T-helper 1 cell treated with Interleukin-12 subunit alpha and Interleukin-12 subunit beta and Interleukin-4 antibody, amounts not matched to agents 30 μg/mL and 1 μg/mL, for 36 hours (primary cell): ENCODE data around the gene HSD11B1.

ENCODE experiments used
- H3K27ac Mint-ChIP-seq: one replicate; pipeline ENCODE4 v1.8.0; 2021; ENCODE audit warnings: mild to moderate bottlenecking, mixed read lengths
- H3K27me3 Mint-ChIP-seq: one replicate; pipeline ENCODE4 v1.8.0; 2021; ENCODE audit warnings: low read depth, mixed read lengths
- H3K36me3 Mint-ChIP-seq: one replicate; pipeline ENCODE4 v1.8.0; 2021; ENCODE audit warnings: low read depth, mixed read lengths
- H3K4me1 Mint-ChIP-seq: one replicate; pipeline ENCODE4 v1.8.0; 2021; ENCODE audit warnings: low read depth, mixed read lengths
- H3K4me3 Mint-ChIP-seq: one replicate; pipeline ENCODE4 v1.8.0; 2021; ENCODE audit warnings: mild to moderate bottlenecking, moderate library complexity, mixed read lengths
- H3K9me3 Mint-ChIP-seq: one replicate; pipeline ENCODE4 v1.8.0; 2021; ENCODE audit warnings: mixed read lengths

Gene HSD11B1

DNA sequence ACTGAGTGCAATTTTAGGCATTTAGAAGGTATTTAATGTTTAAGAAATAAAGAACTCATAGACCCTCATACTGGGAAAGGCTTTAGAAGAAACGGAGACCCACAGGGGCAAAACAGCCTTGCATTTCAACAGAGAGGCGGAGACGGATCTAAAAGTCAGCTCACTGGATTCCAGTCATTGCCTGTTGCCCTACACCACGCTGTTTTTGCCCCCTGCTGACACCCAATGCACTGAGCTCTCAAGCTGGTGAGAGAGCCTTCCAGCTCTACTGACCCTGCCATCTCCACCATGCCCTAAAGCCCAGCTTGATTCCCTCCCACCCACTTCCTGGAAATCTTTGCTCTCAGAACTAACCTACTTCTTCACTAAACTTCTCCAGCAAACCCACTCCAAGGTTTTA, 44.0 kb downstream of the HSD11B1 start:
- Mint-ChIP-seq H3K27ac (peak overlapping the region; percentile 96), H3K4me3 (peak overlapping the region; percentile 83), H3K36me3 (peaks cover 5% of the 10 kb centered on the region)

DNA sequence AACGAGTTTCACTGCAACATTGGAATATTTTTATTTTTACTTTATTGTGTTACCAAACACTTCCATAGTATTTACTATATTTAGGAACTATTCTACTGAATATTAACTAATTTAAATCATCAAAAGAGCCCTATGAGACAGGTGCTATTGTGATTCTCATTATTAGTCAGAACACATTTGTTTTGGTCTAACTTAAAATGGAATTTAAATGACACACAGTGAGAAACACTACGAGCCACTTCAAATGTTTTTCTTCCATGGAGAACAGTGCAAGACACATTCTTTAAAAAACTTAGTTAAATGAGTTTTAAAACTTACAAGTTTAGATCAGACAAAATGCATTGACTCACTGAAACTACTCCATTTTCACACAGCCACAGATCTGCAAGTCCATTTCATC, 44.6 kb downstream of the HSD11B1 start:
- Mint-ChIP-seq H3K27ac (peak overlapping the region; percentile 84), H3K4me1 (peaks cover 62% of the 10 kb centered on the region), H3K36me3 (peaks cover 5% of the 10 kb centered on the region), H3K4me3 (peak overlapping the region; percentile 46), H3K9me3 (no peaks in the 10 kb centered on the region), H3K27me3 (no peaks in the 10 kb centered on the region)

More for the DNA sequence above, 44.0 kb downstream of the HSD11B1 start:
- H3K4me1 Mint-ChIP-seq, result peaks cover 58% of the 10 kb centered on the region
- H3K27me3 Mint-ChIP-seq, result no peaks in the 10 kb centered on the region
- H3K9me3 Mint-ChIP-seq, result no peaks in the 10 kb centered on the region

DNA sequence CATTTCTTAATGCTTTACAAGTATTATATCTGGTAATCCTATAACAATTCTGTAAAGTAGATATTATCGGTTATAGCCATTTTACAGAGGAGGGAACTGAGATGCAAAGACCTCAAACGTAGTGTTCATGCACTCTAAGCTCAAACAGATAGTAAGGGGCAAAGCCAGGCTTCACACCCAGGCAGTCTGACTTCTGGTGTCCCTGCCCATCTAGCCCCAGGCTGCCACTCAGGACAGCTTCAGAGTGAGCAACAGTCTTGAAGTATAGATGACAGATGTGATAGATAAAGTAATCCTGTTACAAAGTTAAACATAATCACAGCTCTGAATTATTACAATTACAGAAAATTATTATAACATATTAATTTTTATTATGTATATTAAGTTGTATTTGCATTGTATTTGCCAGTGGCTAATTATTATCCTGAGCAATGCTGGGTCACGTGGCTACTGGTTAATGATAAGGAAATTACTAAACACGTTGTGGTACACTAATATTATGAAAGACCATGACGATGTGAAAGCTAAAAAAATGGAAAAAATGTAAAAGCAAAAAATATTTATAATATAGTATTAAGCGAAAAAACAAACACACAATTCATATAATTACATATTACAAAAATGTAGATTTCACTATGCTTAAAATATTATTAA, 45.2 kb downstream of the HSD11B1 start:
- H3K27me3 Mint-ChIP-seq, result no peaks in the 10 kb centered on the region
- H3K9me3 Mint-ChIP-seq, result no peaks in the 10 kb centered on the region
- H3K4me1 Mint-ChIP-seq, result peaks cover 63% of the 10 kb centered on the region
- peak overlapping the region; percentile 46 for H3K4me3 Mint-ChIP-seq
- H3K27ac Mint-ChIP-seq, result peak overlapping the region; percentile 84
- peaks cover 5% of the 10 kb centered on the region for H3K36me3 Mint-ChIP-seq

DNA sequence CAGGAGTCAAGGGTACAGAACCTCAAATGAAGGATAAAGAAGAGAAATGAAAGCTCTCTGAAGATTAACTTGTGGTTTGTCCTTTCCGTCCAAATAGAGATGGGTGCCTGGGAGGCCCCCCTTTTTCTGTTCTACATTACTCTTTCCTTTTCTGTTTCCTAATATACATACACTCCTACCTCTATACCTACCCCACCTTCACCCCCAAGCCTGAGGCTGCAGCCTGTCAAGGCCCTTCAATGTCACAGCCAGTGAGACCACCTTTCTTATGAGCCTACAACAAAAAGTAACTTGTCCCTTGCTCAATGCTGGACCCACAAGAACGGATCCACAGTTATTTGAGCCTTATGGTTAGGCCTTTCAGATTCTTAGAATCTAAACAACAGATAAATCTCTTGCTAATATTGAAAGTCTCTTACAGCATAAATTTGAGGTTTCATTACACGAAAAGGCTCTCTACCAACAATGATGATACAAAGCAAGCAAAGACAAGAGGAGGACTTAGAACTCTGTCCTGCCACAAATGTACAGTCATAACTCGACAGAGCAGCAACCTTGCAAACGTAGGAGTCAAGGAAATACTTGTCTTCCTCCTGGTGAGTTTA, 47.1 kb downstream of the HSD11B1 start:
- Mint-ChIP-seq H3K36me3 (peaks cover 18% of the 10 kb centered on the region), H3K4me3 (peak overlapping the region; percentile 80), H3K27ac (peak overlapping the region; percentile 100), H3K4me1 (peaks cover 74% of the 10 kb centered on the region), H3K9me3 (no peaks in the 10 kb centered on the region), H3K27me3 (no peaks in the 10 kb centered on the region)

DNA sequence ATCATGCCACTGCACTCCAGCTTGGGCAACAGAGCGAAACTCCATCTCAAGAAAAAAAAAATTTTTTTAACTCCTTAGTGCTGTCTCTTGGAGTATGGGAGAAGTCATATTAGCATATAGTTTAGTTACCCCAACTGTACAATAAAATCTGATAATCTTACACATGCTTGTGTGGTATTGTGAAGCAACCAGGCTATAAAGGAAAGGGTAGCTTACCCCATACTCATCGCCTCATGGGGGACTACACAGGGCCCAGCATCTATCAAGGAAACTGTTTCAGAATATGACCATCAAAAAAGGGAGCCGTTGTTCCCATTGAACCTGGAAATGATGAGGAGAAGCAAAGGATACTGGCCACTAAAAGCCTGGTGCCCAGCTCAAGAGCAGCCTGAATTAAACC, 48.2 kb downstream of the HSD11B1 start:
- peak overlapping the region; percentile 100 for H3K27ac Mint-ChIP-seq
- H3K9me3 Mint-ChIP-seq, result no peaks in the 10 kb centered on the region
- no peak overlapping the region for H3K4me3 Mint-ChIP-seq
- H3K4me1 Mint-ChIP-seq, result peaks cover 64% of the 10 kb centered on the region
- H3K27me3 Mint-ChIP-seq, result no peaks in the 10 kb centered on the region
- H3K36me3 Mint-ChIP-seq, result peaks cover 30% of the 10 kb centered on the region

DNA sequence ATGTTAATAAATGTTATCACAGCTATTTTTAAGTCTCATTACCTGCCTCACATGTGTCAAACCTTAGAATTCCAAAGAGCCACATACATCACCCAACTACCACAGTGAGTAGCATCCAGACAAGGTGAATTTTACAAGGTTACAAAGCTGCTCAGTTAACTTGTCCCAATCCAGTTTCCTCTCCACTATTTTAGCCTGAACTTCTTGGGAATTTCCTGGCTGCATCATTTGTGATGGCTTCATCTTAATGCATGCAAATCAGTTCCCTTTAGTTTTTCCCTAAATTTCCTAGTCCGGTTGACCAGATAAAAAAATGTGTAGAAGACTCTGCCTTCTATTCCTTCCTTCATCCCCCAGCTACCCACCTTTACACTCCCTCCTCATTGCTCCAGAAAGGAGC, 50.6 kb downstream of the HSD11B1 start:
- Mint-ChIP-seq H3K4me1 (peaks cover 68% of the 10 kb centered on the region), H3K27ac (peak overlapping the region; percentile 97), H3K4me3 (peak overlapping the region; percentile 97), H3K36me3 (peaks cover 52% of the 10 kb centered on the region), H3K9me3 (no peaks in the 10 kb centered on the region), H3K27me3 (no peaks in the 10 kb centered on the region)

DNA sequence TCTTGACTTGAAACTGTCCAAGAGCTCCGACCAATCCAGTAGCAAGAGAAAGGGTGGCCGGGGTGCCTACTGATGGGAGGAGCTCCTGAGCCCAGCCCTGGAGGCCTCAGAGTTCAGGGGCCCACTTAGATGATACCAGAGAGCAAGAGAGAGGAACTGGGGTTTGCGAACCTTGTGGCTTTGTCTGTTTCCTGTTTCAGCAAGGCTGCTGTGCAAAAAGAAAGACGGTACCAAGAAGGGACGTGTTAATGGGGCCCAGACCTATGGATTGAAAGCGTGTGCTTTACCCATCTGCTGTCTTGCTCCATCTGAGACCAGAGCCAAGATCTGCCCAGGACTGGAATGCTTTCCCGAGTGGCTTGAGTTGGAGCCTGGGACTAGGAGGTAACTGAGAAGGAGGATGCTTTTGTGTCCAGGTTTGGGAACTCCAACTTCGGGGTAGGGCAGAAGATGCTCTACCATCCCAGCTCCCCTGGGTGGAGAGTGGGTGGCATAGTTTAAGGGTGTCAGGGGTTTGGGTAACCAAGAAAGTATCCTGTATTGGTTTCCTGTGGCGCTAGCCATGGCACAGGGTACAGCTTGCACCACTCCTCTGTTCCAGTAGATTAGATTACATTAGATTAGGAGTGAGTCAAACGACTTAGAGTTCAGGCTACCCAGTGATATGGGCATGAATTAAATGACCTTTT, 51.4 kb downstream of the HSD11B1 start, which contains the start of gene TRAF3IP3:
TSS of gene TRAF3IP3 (plus strand) at position 128 of the 689 bp plus-strand sequence. CDS start 3,987 bp downstream, outside the sequence.
- Mint-ChIP-seq H3K27ac (peak within 1 kb of the TSS; percentile 97), H3K4me3 (peak within 1 kb of the TSS; percentile 97), H3K27me3 (no peaks in the 10 kb centered on the region), H3K36me3 (peaks cover 59% of the 10 kb centered on the region), H3K9me3 (no peaks in the 10 kb centered on the region), H3K4me1 (peaks cover 66% of the 10 kb centered on the region)

DNA sequence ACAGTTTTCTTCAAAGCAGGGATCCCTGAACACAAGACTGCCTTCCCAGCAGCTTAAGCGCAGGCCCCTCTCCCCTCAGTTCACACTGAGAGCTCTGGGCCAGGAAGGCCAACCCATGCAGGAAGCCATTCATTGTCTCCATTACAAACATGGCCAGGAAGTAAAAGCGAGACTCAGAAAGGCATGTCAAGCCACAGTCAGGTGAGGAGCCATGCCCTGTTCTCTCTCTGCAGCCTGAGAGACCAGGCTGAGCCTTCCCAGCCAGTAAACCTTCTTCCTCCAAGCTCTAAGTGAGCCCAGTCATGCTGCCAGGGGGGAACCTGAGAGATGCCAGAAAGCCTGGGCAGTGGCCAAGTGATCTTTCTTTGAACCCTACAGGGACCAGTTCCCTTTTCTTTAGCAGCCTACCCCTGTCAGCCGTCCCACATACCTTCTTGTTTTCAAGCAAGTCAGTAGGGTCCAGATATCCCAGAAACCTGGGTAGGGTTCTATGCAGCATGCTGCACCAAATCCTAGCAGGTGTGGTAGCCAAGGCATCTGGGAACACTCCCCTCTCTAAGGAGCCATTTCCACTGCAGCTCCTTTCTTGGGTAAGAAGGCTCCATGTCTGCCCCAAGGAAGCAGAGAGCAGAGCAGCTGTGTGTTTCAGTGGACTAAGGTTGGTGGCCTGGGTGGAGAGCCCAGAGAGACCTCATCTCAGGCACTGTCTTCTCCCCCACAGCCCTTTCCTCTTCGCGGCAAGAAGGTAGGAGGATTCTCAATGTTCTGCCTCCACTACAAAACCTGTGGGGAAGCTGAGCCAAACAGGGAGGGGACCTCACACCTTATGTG, 52.2 kb downstream of the HSD11B1 start:
- Mint-ChIP-seq H3K27me3 (no peaks in the 10 kb centered on the region), H3K27ac (peak overlapping the region; percentile 97), H3K4me3 (peak overlapping the region; percentile 97), H3K36me3 (peaks cover 67% of the 10 kb centered on the region), H3K9me3 (no peaks in the 10 kb centered on the region), H3K4me1 (peaks cover 66% of the 10 kb centered on the region)

DNA sequence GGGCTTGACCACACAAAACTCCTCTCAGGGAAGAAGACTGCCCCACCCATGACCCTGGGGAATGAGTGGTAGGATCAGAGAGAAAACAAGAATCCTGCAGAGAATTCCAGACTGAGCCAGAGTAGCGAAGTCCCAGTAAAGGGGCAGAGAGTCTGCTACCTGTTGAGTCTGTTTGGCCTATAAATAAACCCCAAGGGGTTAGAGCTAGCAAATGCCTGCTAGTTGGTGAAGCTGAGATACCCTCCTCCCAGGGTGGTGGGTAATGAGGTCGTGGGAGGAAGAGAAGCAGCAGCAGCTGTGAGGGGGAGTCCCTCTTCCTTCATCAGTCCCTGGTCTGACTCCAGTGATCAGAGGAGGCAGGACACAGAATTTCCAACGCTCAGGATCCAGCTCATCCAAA, 53.8 kb downstream of the HSD11B1 start:
- Mint-ChIP-seq H3K9me3 (no peaks in the 10 kb centered on the region), H3K36me3 (peaks cover 78% of the 10 kb centered on the region), H3K4me1 (peaks cover 68% of the 10 kb centered on the region), H3K4me3 (peak overlapping the region; percentile 97), H3K27me3 (no peaks in the 10 kb centered on the region), H3K27ac (peak overlapping the region; percentile 68)

DNA sequence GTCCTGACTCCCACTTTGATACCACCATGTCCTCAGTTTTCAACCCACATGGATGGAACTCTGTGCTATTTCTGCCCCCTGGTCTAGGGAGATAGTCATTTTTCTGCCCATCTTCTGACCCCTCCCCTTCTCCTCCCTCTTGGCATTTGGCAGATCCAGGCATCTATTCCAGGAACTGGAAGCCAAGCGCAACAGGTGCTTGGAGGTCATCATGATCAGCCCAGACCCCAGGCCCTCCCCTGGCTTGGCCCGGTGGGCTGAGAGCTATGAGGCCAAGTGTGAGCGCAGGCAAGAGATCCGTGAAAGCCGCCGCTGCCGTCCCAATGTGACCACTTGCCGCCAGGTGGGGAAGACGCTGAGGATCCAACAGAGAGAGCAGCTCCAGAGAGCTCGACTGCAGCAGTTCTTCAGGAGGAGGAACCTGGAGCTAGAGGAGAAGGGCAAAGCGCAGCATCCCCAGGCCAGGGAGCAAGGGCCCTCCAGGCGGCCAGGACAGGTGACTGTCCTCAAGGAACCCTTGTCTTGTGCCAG, 55.2 kb downstream of the HSD11B1 start:
- Mint-ChIP-seq H3K27me3 (no peaks in the 10 kb centered on the region), H3K4me3 (peak overlapping the region; percentile 57), H3K27ac (no peak overlapping the region), H3K4me1 (peaks cover 67% of the 10 kb centered on the region), H3K9me3 (no peaks in the 10 kb centered on the region), H3K36me3 (peaks cover 88% of the 10 kb centered on the region)

DNA sequence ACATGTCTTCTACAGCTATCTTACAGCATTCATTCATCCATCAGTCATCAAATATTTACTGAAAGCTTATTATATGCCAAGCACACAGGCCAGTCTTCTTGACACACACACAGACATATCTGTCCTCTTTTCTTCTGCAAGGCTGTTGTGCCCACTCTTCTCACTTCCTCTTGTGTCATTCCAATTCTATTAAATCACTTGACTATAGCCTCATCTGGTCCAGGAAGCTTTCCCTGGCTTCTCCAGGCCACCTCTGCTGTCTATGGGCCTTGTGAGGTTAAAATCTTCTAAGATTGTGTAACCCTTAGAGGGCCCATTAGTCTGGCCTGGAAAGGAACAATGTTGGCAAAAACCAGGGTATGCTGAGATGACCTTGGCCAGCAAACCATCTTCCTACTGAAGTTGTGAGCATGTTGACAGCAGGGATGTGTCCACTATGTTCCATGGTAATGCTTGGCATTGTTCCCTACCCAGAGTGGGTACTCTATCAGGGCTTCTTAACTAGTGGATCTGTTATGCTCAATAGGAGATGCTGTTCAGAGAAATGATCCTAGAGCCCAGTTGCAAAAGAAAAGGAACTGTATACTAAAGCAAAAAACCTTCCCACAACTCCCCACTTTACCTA, 56.5 kb downstream of the HSD11B1 start:
- Mint-ChIP-seq H3K27ac (peak overlapping the region; percentile 71), H3K36me3 (peaks cover 89% of the 10 kb centered on the region), H3K9me3 (no peaks in the 10 kb centered on the region)

DNA sequence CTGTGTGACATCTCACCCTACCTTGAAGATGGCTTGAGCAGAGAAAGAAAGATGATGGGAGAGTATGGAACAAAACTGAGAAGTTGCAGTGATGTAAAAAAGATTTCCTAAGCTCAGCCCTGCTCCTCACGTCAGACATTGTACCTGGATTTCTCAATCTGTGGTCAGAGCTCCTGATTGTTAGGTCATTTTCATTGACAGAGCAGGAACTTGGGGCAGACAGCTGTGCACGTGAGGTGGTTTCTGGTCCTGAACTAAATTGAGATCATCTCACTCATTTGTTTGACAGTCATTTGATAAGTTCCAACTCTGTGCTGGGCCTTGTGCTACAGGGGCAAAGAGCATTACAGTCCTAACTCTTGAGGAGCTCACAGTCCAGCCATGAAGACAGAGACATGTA, 61.4 kb downstream of the HSD11B1 start:
- H3K36me3 Mint-ChIP-seq, result peaks cover 49% of the 10 kb centered on the region

More for the DNA sequence above, 56.5 kb downstream of the HSD11B1 start:
- Mint-ChIP-seq H3K27me3 (no peaks in the 10 kb centered on the region), H3K4me3 (peak overlapping the region; percentile 64), H3K4me1 (peaks cover 62% of the 10 kb centered on the region)

DNA sequence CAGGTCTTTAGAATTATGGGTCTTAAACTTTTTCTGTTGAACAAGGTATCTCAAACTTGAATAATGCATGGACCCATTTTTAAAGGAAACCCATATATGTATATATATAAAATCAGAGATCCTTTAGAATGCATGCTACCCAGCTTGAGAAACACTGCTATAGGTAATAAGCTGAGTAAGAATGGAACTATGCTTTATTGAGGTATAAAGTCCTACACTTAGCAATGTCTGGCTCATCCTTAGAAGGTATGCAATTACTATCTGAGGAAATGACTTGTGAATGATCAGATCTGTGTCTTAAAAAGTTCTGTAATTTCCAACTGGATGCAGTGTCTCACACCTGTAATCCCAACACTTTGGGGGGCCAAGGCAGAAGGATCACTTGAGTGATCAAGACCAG, 62.5 kb downstream of the HSD11B1 start:
- Mint-ChIP-seq H3K27me3 (no peaks in the 10 kb centered on the region), H3K9me3 (no peaks in the 10 kb centered on the region), H3K4me3 (no peak overlapping the region), H3K4me1 (peaks cover 49% of the 10 kb centered on the region), H3K27ac (peak overlapping the region; percentile 18), H3K36me3 (peaks cover 39% of the 10 kb centered on the region)

More for the DNA sequence above, 61.4 kb downstream of the HSD11B1 start:
- peak overlapping the region; percentile 79 for H3K27ac Mint-ChIP-seq
- H3K4me3 Mint-ChIP-seq, result no peak overlapping the region
- H3K9me3 Mint-ChIP-seq, result no peaks in the 10 kb centered on the region
- no peaks in the 10 kb centered on the region for H3K27me3 Mint-ChIP-seq
- H3K4me1 Mint-ChIP-seq, result peaks cover 59% of the 10 kb centered on the region
